Measurements from ENCODE around the gene ROR2. TPM values are rescaled to one million over a fixed set of nuclear protein-coding genes. Genes with fewer than 3 reads are reported as not detected.

Gene ROR2
- total and polyA plus RNA-seq, 5 donors from 2014 or later, result 0.12 TPM; not detected in 4

DNA sequence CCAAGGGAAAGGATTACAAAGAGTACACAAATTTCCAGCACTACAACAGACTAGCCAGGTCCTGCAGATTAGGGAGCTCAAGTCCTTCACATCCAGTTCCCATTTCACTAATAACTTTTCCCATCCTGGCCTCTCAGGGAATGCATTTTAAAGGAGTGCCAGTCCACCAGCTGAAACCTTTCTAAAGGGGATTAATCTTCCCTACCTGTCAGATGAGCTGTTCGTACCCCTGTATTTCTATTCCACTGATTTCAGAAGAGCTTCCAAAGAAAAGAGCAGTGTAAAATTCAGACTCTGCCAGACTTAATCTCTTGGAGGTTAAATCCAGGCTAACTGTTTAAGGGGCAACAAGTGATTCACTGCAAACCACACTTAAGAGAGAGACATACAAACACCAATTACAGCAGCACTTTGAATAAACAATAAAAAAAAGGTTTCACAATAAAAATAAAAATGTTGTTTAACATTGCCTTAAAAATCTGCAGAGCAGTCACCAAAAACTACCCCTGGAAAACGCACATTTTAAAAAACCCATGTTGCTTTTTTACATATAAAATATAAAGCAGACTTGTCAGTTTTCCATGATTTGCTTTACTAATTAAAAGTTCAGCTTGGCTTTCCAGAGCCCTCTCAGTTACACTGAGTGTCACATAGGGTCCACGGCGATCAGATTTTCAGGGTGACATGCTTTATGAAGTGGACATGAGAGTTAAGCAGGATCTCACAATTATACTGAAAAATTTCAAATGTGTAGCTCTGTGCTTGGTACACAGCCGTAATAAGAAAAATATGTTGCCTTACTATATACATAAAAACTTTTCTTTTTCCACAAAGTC, 3.2 kb downstream of the ROR2 start:
- Histone ChIP-seq H3K27ac (ENCODE audit: insufficient read depth, low read length, poor library complexity, severe bottlenecking) (no peak overlapping the region), H3K4me1 (ENCODE audit: control insufficient read depth, insufficient read depth, low read length, poor library complexity, severe bottlenecking) (peaks cover 11% of the 10 kb centered on the region), H3K4me3 (ENCODE audit: low read depth, low read length) (no peak overlapping the region), H3K9me3 (ENCODE audit: control insufficient read depth in 2 of 2, low read length in 2 of 2) (no peaks in the 10 kb centered on the region), H3K36me3 (ENCODE audit: control insufficient read depth, insufficient read depth, low read length) (no peaks in the 10 kb centered on the region), H3K27me3 (ENCODE audit: control insufficient read depth, insufficient read depth, low read length) (peaks cover 29% of the 10 kb centered on the region)
- Mint-ChIP-seq H3K27me3 (peaks cover 41% of the 10 kb centered on the region), H3K4me3 (no peak overlapping the region), H3K27ac (peak overlapping the region in 1 of 3 donors; percentile 10), H3K9me3 (peaks cover 0 to 3% (median 0%) of the 10 kb centered on the region in 7 donors), H3K36me3 (no peaks in the 10 kb centered on the region), H3K4me1 (peaks cover 0 to 8% (median 3%) of the 10 kb centered on the region in 4 donors)
- no peak for DNase-seq
- ATAC-seq (ENCODE audit: low read depth in 2 of 2), result no peak

DNA sequence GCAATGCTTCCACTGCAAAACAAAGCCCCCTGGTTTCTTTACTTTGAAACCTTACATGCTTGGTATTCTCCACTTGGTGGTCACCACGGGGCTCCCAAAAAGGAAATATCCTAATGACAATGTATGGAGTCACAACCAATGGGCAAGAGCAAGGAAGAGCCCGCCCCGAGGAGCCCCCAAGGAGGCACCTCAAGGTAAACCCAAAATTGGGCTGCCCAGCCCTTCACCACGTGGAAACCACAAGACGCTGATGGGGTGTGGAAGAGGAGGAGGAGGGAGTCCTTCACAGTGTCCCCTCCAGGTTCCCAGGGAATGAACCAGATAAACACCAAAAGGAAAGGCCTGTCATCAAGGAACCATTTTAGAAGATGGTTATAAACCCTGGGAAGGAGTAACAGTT, 3.8 kb downstream of the ROR2 start:
- ATAC-seq (ENCODE audit: low read depth in 2 of 2) (no peak), DNase-seq (no peak)
- Histone ChIP-seq H3K27me3 (ENCODE audit: control insufficient read depth, insufficient read depth, low read length) (peaks cover 22% of the 10 kb centered on the region), H3K4me1 (ENCODE audit: control insufficient read depth, insufficient read depth, low read length, poor library complexity, severe bottlenecking) (peaks cover 11% of the 10 kb centered on the region), H3K36me3 (ENCODE audit: control insufficient read depth, insufficient read depth, low read length) (no peaks in the 10 kb centered on the region), H3K27ac (ENCODE audit: insufficient read depth, low read length, poor library complexity, severe bottlenecking) (no peak overlapping the region), H3K9me3 (ENCODE audit: control insufficient read depth in 2 of 2, low read length in 2 of 2) (no peaks in the 10 kb centered on the region), H3K4me3 (ENCODE audit: low read depth, low read length) (no peak overlapping the region)
- H3K4me3 Mint-ChIP-seq, result no peak overlapping the region
- no peaks in the 10 kb centered on the region for H3K36me3 Mint-ChIP-seq
- H3K27ac Mint-ChIP-seq, result no peak overlapping the region
- H3K9me3 Mint-ChIP-seq, result peaks cover 0 to 3% (median 0%) of the 10 kb centered on the region in 7 donors
- peaks cover 0 to 8% (median 3%) of the 10 kb centered on the region in 4 donors for H3K4me1 Mint-ChIP-seq
- H3K27me3 Mint-ChIP-seq, result peaks cover 34% of the 10 kb centered on the region

DNA sequence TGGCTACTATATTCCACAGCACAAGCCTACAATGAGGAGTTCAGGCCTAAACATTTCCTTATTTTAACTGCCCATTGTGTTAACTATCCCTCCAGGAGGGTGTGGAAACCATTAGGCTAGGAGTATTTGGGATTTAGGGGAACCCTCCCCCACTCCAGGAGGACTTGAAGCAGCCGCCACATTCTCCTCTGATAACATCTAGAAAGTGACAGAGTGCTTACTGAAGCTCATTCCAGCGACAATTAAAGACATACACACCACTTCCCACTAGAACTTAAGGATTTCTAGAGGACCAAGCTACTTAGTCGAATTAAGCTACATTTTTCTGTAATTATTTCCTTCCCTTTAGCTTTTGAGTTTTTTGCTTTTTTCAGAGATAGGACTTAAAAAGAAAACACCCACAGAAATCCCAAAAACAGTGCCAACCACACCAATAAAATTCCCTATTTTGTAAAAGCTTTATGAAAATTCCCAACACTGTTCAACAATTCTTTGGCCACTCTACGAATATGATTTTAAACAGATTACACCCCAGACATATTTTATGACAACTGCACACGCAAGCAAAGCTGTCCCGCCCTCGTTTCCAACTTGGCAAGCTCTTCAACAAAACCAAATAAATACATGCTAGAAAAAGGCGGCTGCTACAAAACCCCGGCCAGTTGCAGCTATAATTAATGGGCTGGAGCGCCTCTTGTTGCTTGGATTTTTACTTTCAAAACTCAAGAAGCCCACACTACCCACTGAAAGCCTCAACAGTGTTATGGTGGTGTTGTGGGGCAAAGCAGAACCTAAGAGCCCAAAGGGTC, 4.5 kb downstream of the ROR2 start:
- H3K27me3 Mint-ChIP-seq, result peaks cover 27% of the 10 kb centered on the region

DNA sequence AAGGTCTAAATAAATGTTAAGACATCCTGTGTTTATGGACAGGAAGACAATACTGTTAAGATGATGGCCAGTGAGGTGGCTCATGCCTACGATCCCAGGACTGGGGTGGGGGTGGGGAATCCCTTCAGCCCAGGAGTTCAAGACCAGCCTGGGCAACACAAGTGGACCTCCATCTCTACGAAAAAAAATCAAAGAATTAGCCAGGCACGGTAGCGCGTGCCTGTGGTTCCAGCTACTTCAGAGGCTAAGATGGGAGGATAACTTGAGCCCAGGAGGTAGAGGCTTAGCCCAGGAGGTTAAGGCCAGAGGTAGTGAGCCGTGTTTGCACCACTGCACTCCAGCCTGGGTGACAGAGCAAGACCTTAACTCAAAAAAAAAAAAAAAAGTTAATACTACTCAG, 5.3 kb downstream of the ROR2 start:
- H3K36me3 Mint-ChIP-seq, result no peaks in the 10 kb centered on the region
- H3K4me3 ChIP-seq (ENCODE audit: low read depth, low read length), result no peak overlapping the region
- H3K27me3 Mint-ChIP-seq, result peaks cover 25% of the 10 kb centered on the region
- DNase-seq (no peak), ATAC-seq (ENCODE audit: low read depth in 2 of 2) (no peak)
- H3K4me1 ChIP-seq (ENCODE audit: control insufficient read depth, insufficient read depth, low read length, poor library complexity, severe bottlenecking), result peaks cover 3% of the 10 kb centered on the region
- H3K36me3 ChIP-seq (ENCODE audit: control insufficient read depth, insufficient read depth, low read length), result no peaks in the 10 kb centered on the region
- no peak overlapping the region for H3K27ac Mint-ChIP-seq
- H3K9me3 ChIP-seq (ENCODE audit: control insufficient read depth in 2 of 2, low read length in 2 of 2), result no peaks in the 10 kb centered on the region
- no peak overlapping the region for H3K27ac ChIP-seq (ENCODE audit: insufficient read depth, low read length, poor library complexity, severe bottlenecking)
- no peak overlapping the region for H3K4me3 Mint-ChIP-seq
- H3K9me3 Mint-ChIP-seq, result peaks cover 0 to 3% (median 0%) of the 10 kb centered on the region in 7 donors
- peaks cover 16% of the 10 kb centered on the region for H3K27me3 ChIP-seq (ENCODE audit: control insufficient read depth, insufficient read depth, low read length)
- H3K4me1 Mint-ChIP-seq, result peaks cover 0 to 2% (median 0%) of the 10 kb centered on the region in 4 donors

More for the DNA sequence above, 4.5 kb downstream of the ROR2 start:
- Histone ChIP-seq H3K4me3 (ENCODE audit: low read depth, low read length) (no peak overlapping the region), H3K27ac (ENCODE audit: insufficient read depth, low read length, poor library complexity, severe bottlenecking) (no peak overlapping the region), H3K27me3 (ENCODE audit: control insufficient read depth, insufficient read depth, low read length) (peaks cover 16% of the 10 kb centered on the region), H3K36me3 (ENCODE audit: control insufficient read depth, insufficient read depth, low read length) (no peaks in the 10 kb centered on the region), H3K4me1 (ENCODE audit: control insufficient read depth, insufficient read depth, low read length, poor library complexity, severe bottlenecking) (peaks cover 10% of the 10 kb centered on the region), H3K9me3 (ENCODE audit: control insufficient read depth in 2 of 2, low read length in 2 of 2) (no peaks in the 10 kb centered on the region)
- H3K4me1 Mint-ChIP-seq, result peaks cover 0 to 3% (median under 1%) of the 10 kb centered on the region in 4 donors
- ATAC-seq (ENCODE audit: low read depth in 2 of 2), result no peak
- no peak overlapping the region for H3K27ac Mint-ChIP-seq
- no peak for DNase-seq
- peaks cover 0 to 3% (median 0%) of the 10 kb centered on the region in 7 donors for H3K9me3 Mint-ChIP-seq
- no peak overlapping the region for H3K4me3 Mint-ChIP-seq
- H3K36me3 Mint-ChIP-seq, result no peaks in the 10 kb centered on the region

DNA sequence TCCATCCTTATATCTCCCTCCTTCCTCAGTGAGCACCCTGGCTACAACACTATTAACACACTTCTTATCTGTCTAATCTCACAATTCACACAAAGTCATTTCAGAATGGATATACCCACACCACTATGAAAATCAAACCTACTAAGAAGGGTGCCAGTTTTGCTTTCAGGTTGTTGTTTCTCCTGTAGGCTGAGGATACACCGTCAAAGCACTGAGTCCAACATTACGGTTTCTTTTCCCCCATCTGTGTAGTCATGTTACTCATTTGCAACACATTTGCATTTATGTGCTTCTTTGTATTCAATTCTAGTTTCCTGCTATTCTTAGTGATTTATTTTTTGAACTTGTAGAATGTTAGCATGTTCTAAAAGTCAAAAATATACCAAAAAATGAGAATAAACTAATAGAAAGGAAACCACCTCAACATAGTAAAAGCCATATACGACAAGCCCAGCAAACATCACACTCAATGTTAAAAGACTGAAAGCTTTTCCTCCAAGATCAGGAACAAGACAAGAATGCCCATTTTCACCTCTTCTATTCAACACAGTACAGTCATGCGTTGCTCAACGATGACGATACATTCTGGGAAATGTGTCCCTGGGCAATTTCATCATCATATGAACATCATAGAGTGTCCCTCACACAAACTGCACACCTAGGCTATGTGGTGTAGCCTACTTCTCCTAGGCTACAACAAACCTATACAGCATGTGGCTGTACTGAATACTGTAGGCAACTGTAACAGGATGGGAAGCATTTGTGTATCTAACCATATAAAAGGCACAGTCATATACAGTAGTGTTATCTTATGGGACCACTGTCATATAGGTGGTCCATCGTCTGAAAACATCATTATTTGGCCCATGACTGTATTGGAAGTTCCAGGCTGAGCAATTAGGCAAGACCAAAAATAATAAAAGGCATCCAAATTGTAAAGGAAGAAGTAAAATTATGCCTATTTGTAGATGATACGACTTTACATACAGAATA, 6.3 kb downstream of the ROR2 start:
- no peak overlapping the region for H3K4me3 Mint-ChIP-seq
- no peak overlapping the region for H3K4me3 ChIP-seq (ENCODE audit: low read depth, low read length)
- no peaks in the 10 kb centered on the region for H3K4me1 ChIP-seq (ENCODE audit: control insufficient read depth, insufficient read depth, low read length, poor library complexity, severe bottlenecking)
- H3K4me1 Mint-ChIP-seq, result peaks cover 0 to 2% (median 0%) of the 10 kb centered on the region in 4 donors
- peaks cover 16% of the 10 kb centered on the region for H3K27me3 ChIP-seq (ENCODE audit: control insufficient read depth, insufficient read depth, low read length)
- H3K27ac ChIP-seq (ENCODE audit: insufficient read depth, low read length, poor library complexity, severe bottlenecking), result no peak overlapping the region
- H3K27ac Mint-ChIP-seq, result no peak overlapping the region
- no peaks in the 10 kb centered on the region for H3K9me3 ChIP-seq (ENCODE audit: control insufficient read depth in 2 of 2, low read length in 2 of 2)
- no peaks in the 10 kb centered on the region for H3K36me3 ChIP-seq (ENCODE audit: control insufficient read depth, insufficient read depth, low read length)
- H3K36me3 Mint-ChIP-seq, result no peaks in the 10 kb centered on the region
- ATAC-seq (ENCODE audit: low read depth in 2 of 2) (no peak), DNase-seq (no peak)
- peaks cover 25% of the 10 kb centered on the region for H3K27me3 Mint-ChIP-seq
- peaks cover 0 to 3% (median 0%) of the 10 kb centered on the region in 7 donors for H3K9me3 Mint-ChIP-seq

DNA sequence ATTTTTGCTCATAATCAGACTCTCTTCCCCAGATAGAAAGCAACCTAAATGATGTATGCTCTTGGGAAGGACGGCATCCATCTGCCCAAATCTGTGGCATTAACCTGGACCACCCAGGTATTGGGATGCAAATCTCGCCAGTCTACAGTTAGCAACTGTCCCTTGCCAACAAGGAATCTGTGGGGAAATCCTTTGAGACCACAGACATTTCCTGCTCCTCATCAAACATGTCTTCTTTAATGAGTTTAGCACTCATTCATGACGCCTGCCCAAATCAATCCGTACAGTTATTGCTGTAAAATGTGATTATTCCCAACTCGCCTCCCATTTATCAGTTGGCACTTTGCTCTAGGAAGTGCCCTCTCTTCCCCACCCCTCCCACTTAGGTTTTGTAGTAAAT, 7.8 kb downstream of the ROR2 start:
- no peak overlapping the region for H3K4me3 Mint-ChIP-seq
- Histone ChIP-seq H3K27ac (ENCODE audit: insufficient read depth, low read length, poor library complexity, severe bottlenecking) (no peak overlapping the region), H3K9me3 (ENCODE audit: control insufficient read depth in 2 of 2, low read length in 2 of 2) (no peaks in the 10 kb centered on the region), H3K36me3 (ENCODE audit: control insufficient read depth, insufficient read depth, low read length) (no peaks in the 10 kb centered on the region), H3K27me3 (ENCODE audit: control insufficient read depth, insufficient read depth, low read length) (peaks cover 10% of the 10 kb centered on the region), H3K4me1 (ENCODE audit: control insufficient read depth, insufficient read depth, low read length, poor library complexity, severe bottlenecking) (no peaks in the 10 kb centered on the region), H3K4me3 (ENCODE audit: low read depth, low read length) (no peak overlapping the region)
- ATAC-seq (ENCODE audit: low read depth in 2 of 2), result no peak
- no peak for DNase-seq
- peaks cover 0 to 3% (median 0%) of the 10 kb centered on the region in 7 donors for H3K9me3 Mint-ChIP-seq
- H3K4me1 Mint-ChIP-seq, result no peaks in the 10 kb centered on the region
- H3K27me3 Mint-ChIP-seq, result peaks cover 14% of the 10 kb centered on the region
- H3K36me3 Mint-ChIP-seq, result no peaks in the 10 kb centered on the region
- H3K27ac Mint-ChIP-seq, result no peak overlapping the region

DNA sequence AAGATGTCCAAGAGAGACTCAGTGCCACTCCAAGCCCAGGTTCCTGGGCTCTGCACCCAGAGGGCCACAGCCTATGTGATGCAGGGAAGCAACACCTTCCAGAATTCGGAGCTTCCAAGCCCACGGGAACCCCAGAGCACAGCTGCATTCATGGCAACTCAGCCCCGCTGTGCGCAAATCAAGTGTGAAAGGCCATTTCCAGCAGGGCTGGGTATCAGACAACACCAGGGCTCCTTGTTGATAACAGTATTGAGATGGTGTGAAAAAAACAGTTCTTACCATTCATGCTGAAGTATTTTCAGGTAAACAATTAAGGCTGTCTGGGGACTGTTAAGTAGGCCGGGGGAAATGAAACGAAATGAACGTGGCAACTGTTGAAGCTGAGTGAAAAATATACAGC, 10.1 kb downstream of the ROR2 start:
- Histone ChIP-seq H3K9me3 (ENCODE audit: control insufficient read depth in 2 of 2, low read length in 2 of 2) (no peaks in the 10 kb centered on the region), H3K4me1 (ENCODE audit: control insufficient read depth, insufficient read depth, low read length, poor library complexity, severe bottlenecking) (no peaks in the 10 kb centered on the region), H3K27me3 (ENCODE audit: control insufficient read depth, insufficient read depth, low read length) (peaks cover 3% of the 10 kb centered on the region), H3K4me3 (ENCODE audit: low read depth, low read length) (no peak overlapping the region), H3K36me3 (ENCODE audit: control insufficient read depth, insufficient read depth, low read length) (no peaks in the 10 kb centered on the region), H3K27ac (ENCODE audit: insufficient read depth, low read length, poor library complexity, severe bottlenecking) (no peak overlapping the region)
- H3K36me3 Mint-ChIP-seq, result no peaks in the 10 kb centered on the region
- H3K27me3 Mint-ChIP-seq, result peaks cover 4% of the 10 kb centered on the region
- no peak overlapping the region for H3K4me3 Mint-ChIP-seq
- no peaks in the 10 kb centered on the region for H3K4me1 Mint-ChIP-seq
- ATAC-seq (ENCODE audit: low read depth in 2 of 2) (no peak), DNase-seq (no peak)
- peaks cover 0 to 3% (median 0%) of the 10 kb centered on the region in 7 donors for H3K9me3 Mint-ChIP-seq
- no peak overlapping the region for H3K27ac Mint-ChIP-seq

Measured in CD4-positive, CD25-positive, alpha-beta regulatory T cell (primary cell).